ENCODE data around the gene RAB27A. TPM values are rescaled to one million over a fixed set of nuclear protein-coding genes. Genes with fewer than 3 reads are reported as not detected.

Gene RAB27A
- total RNA-seq, 4 donors from 2014 or later: 6.5 to 14.9 (median 8.3) TPM

GRCh38 chr15:55245059-55245458 lies 44.6 kb downstream of the RAB27A start:
- Histone ChIP-seq H3K27me3 (no peaks in the 10 kb centered on the region), H3K4me3 (no peak overlapping the region), H3K36me3 (no peaks in the 10 kb centered on the region), H3K4me1 (no peaks in the 10 kb centered on the region), H3K9me3 (no peaks in the 10 kb centered on the region), H3K27ac (no peak overlapping the region)
- 89 to 93% methylated on average over 4 of the region's 4 CpGs for WGBS, 2 donors
- TF ChIP-seq EP300 (IDR thresholded peaks at IDR 0.05): no peak
- no peak for TF ChIP-seq CTCF (IDR thresholded peaks at IDR 0.05)
- TF ChIP-seq POLR2A (IDR thresholded peaks at IDR 0.05): no peak
- no peak for DNase-seq (ENCODE audit: low spot score in 2 of 2)

- 50 to 51% methylated on average over 1 of the region's 1 CpG for WGBS, 2 donors
- H3K4me3 ChIP-seq: no peak overlapping the region
- no peak for TF ChIP-seq EP300 (IDR thresholded peaks at IDR 0.05)
- TF ChIP-seq POLR2A (IDR thresholded peaks at IDR 0.05): no peak
- TF ChIP-seq CTCF (IDR thresholded peaks at IDR 0.05): no peak
- H3K27ac ChIP-seq: no peak overlapping the region
- no peak for DNase-seq (ENCODE audit: low spot score in 2 of 2)
- H3K4me1 ChIP-seq: no peaks in the 10 kb centered on the region
- no peaks in the 10 kb centered on the region for H3K36me3 ChIP-seq
- no peaks in the 10 kb centered on the region for H3K27me3 ChIP-seq
- H3K9me3 ChIP-seq: no peaks in the 10 kb centered on the region
These were observed 47.7 kb downstream of the RAB27A start for GRCh38 chr15:55241891-55242290.

- DNase-seq (ENCODE audit: low spot score in 2 of 2): no peak
- TF ChIP-seq EP300 (IDR thresholded peaks at IDR 0.05) (no peak), POLR2A (IDR thresholded peaks at IDR 0.05) (no peak), CTCF (IDR thresholded peaks at IDR 0.05) (no peak)
- 86 to 91% methylated on average over 1 of the region's 1 CpG for WGBS, 2 donors
- Histone ChIP-seq H3K4me3 (no peak overlapping the region), H3K27me3 (no peaks in the 10 kb centered on the region), H3K9me3 (no peaks in the 10 kb centered on the region), H3K36me3 (no peaks in the 10 kb centered on the region), H3K4me1 (no peaks in the 10 kb centered on the region), H3K27ac (no peak overlapping the region)
These were observed 48.4 kb downstream of the RAB27A start for GRCh38 chr15:55241186-55241585.

GRCh38 chr15:55240125-55240760 lies 49.4 kb downstream of the RAB27A start:
- Histone ChIP-seq H3K27ac (no peak overlapping the region), H3K4me1 (no peaks in the 10 kb centered on the region), H3K4me3 (no peak overlapping the region), H3K27me3 (no peaks in the 10 kb centered on the region), H3K9me3 (no peaks in the 10 kb centered on the region), H3K36me3 (no peaks in the 10 kb centered on the region)
- no peak for DNase-seq (ENCODE audit: low spot score in 2 of 2)
- 71 to 76% methylated on average over 3 of the region's 3 CpGs for whole genome bisulfite sequencing, 2 donors
- no peak for TF ChIP-seq CTCF (IDR thresholded peaks at IDR 0.05)
- TF ChIP-seq EP300 (IDR thresholded peaks at IDR 0.05): no peak
- no peak for TF ChIP-seq POLR2A (IDR thresholded peaks at IDR 0.05)

GRCh38 chr15:55239440-55240124 lies 50.0 kb downstream of the RAB27A start:
- Histone ChIP-seq H3K36me3 (no peaks in the 10 kb centered on the region), H3K4me1 (no peaks in the 10 kb centered on the region), H3K4me3 (no peak overlapping the region), H3K9me3 (no peaks in the 10 kb centered on the region), H3K27ac (no peak overlapping the region), H3K27me3 (no peaks in the 10 kb centered on the region)
- WGBS, 2 donors: 87 to 88% methylated on average over 5 of the region's 5 CpGs
- TF ChIP-seq POLR2A (IDR thresholded peaks at IDR 0.05): no peak
- no peak for TF ChIP-seq CTCF (IDR thresholded peaks at IDR 0.05)
- TF ChIP-seq EP300 (IDR thresholded peaks at IDR 0.05): no peak
- DNase-seq (ENCODE audit: low spot score in 2 of 2): no peak

Data from tibial nerve (tissue), 4 donors.